Dermis microvascular lymphatic vessel endothelial cell (primary cell): ENCODE data around the gene PVALB. TPM values are rescaled to one million over a fixed set of nuclear protein-coding genes. Genes with fewer than 3 reads are reported as not detected.

Experiments used
- DNase-seq, 2 donors: peaks; one replicate each; pipeline versions ENCODE4 v3.0.0 to v3.0.0-alpha.2; 2010; ENCODE audit warnings: low read depth in 2 of 2
- total RNA-seq: library from RNA; depleted of rRNA; stranded (reverse); fragments of >200 nt; gene quantifications from 2 replicates; pipeline ENCODE4 v1.2.1, GENCODE V29; 2014

Gene PVALB
- total RNA-seq, 1 donor from 2014 or later: not detected

DNA sequence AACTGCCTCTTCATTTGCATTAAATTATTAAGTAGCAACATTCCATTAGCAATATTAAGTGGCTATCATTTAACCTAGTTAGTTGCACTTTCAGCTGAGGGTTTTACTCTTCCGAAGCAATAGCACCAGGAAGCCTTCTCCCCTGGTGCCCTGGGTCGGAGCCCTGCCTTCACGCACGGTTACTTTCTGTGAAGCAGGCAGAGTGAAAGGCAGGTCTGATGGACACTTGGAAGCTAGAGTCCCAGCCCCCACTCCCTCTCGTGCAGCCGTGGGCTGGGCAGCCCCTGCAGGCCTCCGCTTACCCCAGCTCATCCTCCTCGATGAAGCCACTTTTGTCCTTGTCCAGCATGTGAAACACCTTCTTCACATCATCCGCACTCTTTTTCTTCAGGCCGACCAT lies 2.0 kb downstream of the PVALB start:
- DNase-seq: no peak

DNA sequence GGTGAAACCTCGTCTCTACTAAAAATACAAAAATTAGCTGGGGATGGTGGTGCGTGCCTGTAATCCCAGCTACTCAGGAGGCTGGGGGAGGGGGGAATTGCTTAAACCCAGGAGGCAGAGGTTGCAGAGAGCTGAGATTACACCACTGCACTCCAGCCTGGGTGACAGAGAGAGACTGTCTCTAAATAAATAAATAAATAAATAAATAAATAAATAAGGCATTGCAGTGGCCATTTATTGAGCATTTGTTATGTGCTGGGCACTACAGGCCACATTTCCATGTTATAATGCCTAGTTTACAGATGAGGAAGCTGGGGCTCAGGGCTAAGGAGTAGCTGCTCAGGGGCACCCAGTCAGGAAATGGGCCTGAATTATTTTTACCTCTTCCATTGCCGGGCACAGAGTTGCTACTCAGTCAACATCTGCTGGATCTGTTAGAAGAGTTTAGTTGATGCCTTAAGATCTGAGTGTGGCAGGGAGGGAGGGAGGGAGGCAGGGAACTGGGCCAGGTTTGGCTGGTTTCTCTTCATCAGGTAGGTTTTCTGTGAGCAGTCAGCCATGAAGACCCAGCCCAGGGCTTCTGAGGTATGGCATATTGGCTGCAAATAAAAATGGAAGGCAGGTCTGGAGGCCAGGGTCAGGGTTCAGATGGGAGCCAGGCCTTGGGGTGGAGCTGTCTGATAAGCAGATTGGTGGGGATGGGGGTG lies 5.6 kb downstream of the PVALB start:
- no peak for DNase-seq

- no peak for DNase-seq
These were observed 7.5 kb downstream of the PVALB start for GRCh38 chr22:36809351-36809750.

GRCh38 chr22:36808721-36809344 lies 8.0 kb downstream of the PVALB start:
- DNase-seq: no peak

DNA sequence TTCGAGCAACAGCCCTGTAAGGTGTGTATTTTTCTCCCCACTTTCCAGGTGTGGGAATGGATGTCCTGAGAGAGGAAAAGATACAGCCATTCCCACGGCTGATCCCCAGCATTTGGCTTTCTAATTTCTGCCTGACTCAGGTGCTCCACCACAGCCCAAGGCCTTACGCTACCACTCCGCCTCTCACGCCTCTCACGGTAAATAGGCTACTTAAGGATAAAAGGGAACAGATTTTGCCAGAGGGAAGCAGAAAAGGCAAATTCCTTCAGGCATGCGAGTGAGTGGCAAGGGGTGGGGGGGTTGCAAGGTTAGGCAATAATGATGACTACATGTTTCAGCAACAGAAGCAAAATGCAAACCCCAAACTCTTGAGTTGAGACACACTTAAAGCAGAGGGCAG lies 9.2 kb downstream of the PVALB start:
- DNase-seq: no peak

GRCh38 chr22:36806835-36807234 lies 10.0 kb downstream of the PVALB start:
- no peak for DNase-seq

- DNase-seq: no peak
These were observed 13.5 kb downstream of the PVALB start for GRCh38 chr22:36803358-36803757.

- no peak for DNase-seq
These were observed 18.2 kb downstream of the PVALB start for GRCh38 chr22:36798674-36799066.

DNA sequence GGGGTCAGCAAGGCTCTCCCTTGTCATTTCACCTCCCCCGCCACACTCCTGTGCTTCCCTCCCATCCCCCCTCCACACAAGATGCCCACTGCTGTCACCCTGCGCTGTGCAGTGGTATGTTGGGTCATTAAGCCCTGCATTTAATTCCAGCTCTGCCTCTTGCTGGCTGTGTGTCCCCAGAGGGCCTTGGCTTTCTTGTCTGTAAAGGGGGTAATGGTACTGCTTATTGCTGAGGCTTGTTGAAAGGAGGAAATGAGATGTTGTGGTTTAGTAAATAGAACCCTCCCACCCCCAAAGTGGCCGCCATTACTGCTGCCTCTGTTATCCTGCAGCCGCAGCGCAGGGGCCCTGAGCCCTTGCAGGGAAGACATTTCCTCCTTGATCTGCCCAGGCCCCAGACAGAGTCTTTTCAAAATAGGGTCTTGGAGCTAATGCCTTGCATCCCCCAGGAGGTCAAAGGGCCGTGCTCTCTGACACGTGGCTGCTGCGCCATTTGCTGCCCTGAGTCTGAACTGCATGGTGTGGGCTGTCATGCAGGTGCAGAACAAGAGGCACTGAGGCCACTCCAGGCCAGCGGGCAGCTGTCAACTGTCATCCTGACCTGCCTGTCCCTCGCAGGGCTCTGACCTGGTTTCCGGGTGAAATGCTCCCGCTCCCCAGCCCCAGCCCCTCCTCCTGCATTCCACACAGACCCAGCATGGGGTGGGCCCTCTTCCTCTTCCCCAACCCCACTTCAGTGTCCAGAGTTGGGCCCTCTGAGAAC lies 18.7 kb downstream of the PVALB start:
- DNase-seq: no peak

GRCh38 chr22:36797374-36797773 lies 19.5 kb downstream of the PVALB start:
- DNase-seq: no peak

DNA sequence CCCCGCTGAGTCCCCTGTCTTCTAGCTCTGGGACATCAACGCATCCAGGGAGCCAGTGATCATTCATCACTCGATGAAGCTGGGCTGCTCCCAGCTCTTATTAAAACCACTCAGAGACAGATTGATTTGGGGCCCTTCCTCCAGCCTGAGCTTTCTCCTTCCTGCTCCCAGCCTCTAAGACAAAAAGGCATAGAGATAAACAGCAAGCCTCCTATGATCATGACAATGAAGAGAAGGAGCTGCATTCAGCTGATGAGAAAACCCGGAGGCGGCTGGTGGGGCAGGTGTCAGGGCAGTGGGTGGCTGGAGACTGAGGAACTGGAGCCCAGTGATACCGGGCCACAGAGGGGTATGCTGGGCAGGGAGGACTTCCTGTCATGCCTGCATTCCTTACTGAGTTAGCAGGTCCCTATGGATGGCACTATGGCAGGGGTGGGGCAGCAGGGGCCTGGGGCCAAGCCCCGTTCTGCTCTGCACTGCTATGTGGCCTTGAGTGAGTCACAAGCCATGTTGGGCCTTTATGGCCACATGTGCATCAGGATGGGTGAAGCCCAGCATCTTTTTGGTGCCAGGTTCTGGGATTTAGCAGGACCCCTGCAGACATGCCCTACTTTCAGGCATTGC lies 20.2 kb downstream of the PVALB start:
- DNase-seq: no peak

- DNase-seq: no peak
These were observed 21.2 kb downstream of the PVALB start for GRCh38 chr22:36795633-36796032.

GRCh38 chr22:36790648-36791047 lies 26.2 kb downstream of the PVALB start:
- no peak for DNase-seq

GRCh38 chr22:36787204-36787988 lies 29.4 kb downstream of the PVALB start:
- DNase-seq: no peak

- DNase-seq: no peak
These were observed 33.1 kb downstream of the PVALB start for GRCh38 chr22:36783743-36784142.

GRCh38 chr22:36781656-36782627 lies 34.9 kb downstream of the PVALB start:
- peak; percentile 93 to 96 for DNase-seq

DNA sequence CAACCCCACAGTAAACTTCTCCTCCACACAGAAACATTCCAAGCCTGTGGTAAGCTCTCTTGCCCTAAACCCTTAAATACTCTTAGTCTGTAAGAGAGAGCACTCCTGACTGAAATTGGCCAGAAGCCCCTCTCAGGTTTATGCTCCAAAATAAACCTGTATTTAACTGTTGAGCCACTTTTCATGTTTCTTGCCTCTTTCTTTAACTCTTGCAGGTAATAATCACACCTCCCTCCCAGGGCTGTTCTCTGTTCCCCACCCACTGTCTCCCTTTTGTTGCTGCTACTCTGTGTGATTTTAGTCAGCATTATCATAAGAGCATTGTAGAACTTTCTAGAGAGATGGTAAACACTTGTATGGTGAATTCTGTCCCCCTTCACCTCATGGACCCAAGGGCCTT lies 38.8 kb downstream of the PVALB start:
- DNase-seq: no peak

DNA sequence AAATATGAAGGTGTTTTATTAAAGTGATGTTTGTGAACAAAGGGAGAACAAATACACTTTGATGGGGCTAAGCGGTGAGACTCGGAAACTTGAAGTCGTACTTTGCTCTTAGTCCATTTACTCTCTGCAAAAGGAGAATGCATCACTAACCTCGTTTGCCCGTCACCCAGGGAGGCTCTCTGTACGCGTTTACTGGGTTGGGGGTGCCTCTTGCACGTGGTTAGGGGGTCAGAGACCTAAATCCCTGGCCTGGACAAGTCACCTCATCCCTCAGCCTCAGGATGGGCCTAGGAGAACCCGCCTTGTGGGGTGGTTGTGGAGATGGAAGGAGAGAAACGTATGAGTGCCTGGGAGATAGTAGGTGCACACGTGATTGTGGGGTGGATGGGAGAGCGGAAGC lies 40.1 kb downstream of the PVALB start:
- no peak for DNase-seq

GRCh38 chr22:36775964-36776669 lies 40.7 kb downstream of the PVALB start, which contains the start of gene IFT27:
IFT27 (minus strand) TSS chr22:36776119; CDS start chr22:36775707, 412 bp downstream.
- peak; percentile 100 for DNase-seq
